Measurements from ENCODE around the gene STAMBP. TPM values are rescaled to one million over a fixed set of nuclear protein-coding genes. Genes with fewer than 3 reads are reported as not detected.
A peak's percentile ranks its signal among the peaks of the same experiment; 100 is the strongest.

Gene STAMBP
- total and polyA plus RNA-seq, 2 of the 13 experiments (the other 11 are each of a cell fraction or from before 2014, with no cell fraction given): 49.6 to 53.2 TPM

DNA sequence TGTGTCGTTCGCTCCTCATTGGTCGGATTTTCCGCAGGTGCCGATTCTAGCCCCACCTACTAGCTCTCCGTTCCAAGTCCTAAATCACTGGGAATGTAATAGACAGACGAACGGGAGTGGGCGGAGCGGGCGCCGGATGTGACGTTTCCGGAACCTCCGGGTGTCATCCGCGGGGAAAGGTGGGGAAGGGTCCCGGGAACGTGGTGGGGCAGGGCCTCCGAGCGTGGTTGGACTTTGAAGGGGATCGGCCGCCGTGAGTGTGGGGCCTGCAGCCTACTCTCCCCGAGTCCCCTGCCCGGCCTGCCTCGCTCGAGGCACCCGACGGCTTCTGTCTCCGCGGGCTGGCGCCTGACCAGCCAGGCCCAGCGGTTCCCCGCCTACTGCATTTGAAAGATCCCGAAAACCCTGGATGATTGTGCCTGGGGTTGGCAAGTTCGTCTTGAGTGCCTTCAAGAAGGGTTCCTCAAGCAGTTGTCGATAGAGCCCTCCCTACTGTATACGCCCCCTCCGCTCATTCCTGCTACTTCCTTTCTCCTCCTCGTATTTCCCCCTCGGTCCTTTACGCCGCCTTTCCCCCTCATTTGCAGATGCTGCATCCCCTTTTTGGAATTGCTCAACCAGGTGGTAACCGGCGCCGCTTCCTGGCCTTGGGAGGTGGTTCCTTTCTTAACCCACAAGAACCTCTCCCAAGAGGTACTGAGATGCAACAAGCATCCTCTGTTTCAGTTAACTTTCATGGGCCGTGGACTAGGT is at the start of gene STAMBP (continued):
- TF ChIP-seq ZNF558 (CRISPR knock-in tag; IDR thresholded peaks at IDR 0.05; ENCODE audit: borderline replicate concordance): no peak
- peak; percentile 52; the same call in 1 of the 2 replicates for TF ChIP-seq ZNF580 (CRISPR knock-in tag; IDR thresholded peaks at IDR 0.05; ENCODE audit: borderline replicate concordance, low read depth)
- peak; percentile 84; the same call in 1 of the 2 replicates for TF ChIP-seq PCBP1 (IDR thresholded peaks at IDR 0.05; ENCODE audit: borderline replicate concordance, low read depth, low read length)
- TF ChIP-seq ADNP (CRISPR knock-in tag; IDR thresholded peaks at IDR 0.05): no peak
- no peak for TF ChIP-seq TBP (CRISPR knock-in tag; IDR thresholded peaks at IDR 0.05)
- 0 out of 2 replicates have a peak, but pooled peaks have one; percentile 23 for TF ChIP-seq ZNF691 (CRISPR knock-in tag; IDR thresholded peaks at IDR 0.05; ENCODE audit: borderline replicate concordance, low read depth)
- no peak for TF ChIP-seq RCOR2 (CRISPR knock-in tag; IDR thresholded peaks at IDR 0.05)
- no peak for TF ChIP-seq ZNF879 (CRISPR knock-in tag; IDR thresholded peaks at IDR 0.05)
- TF ChIP-seq ZFP37 (CRISPR knock-in tag; IDR thresholded peaks at IDR 0.05; ENCODE audit: borderline replicate concordance): peak; percentile 65; the same call in 1 of the 2 replicates
- TF ChIP-seq ZMYM2 (CRISPR knock-in tag; IDR thresholded peaks at IDR 0.05): no peak
- TF ChIP-seq MLXIP (CRISPR knock-in tag; IDR thresholded peaks at IDR 0.05; ENCODE audit: borderline replicate concordance): no peak
- no peak for TF ChIP-seq MATR3 (CRISPR knock-in tag; IDR thresholded peaks at IDR 0.05)
- TF ChIP-seq GZF1 (CRISPR knock-in tag; IDR thresholded peaks at IDR 0.05): no peak
- no peak for TF ChIP-seq ZKSCAN1 (IDR thresholded peaks at IDR 0.05; ENCODE audit: low read length)
- peak; percentile 81 for TF ChIP-seq CSRNP1 (CRISPR knock-in tag; IDR thresholded peaks at IDR 0.05)
- no peak; the same call in 1 of the 2 replicates for TF ChIP-seq GMEB2 (CRISPR knock-in tag; IDR thresholded peaks at IDR 0.05; ENCODE audit: low read depth)
- TF ChIP-seq, protein P1, sequence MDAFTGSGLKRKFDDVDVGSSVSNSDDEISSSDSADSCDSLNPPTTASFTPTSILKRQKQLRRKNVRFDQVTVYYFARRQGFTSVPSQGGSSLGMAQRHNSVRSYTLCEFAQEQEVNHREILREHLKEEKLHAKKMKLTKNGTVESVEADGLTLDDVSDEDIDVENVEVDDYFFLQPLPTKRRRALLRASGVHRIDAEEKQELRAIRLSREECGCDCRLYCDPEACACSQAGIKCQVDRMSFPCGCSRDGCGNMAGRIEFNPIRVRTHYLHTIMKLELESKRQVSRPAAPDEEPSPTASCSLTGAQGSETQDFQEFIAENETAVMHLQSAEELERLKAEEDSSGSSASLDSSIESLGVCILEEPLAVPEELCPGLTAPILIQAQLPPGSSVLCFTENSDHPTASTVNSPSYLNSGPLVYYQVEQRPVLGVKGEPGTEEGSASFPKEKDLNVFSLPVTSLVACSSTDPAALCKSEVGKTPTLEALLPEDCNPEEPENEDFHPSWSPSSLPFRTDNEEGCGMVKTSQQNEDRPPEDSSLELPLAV (CRISPR knock-in tag; conservative IDR thresholded peaks at IDR 0.05; ENCODE audit: low read depth): no peak
- TF ChIP-seq ZNF180 (CRISPR knock-in tag; IDR thresholded peaks at IDR 0.05; ENCODE audit: borderline replicate concordance, low read depth): no peak
